Esophagus (tissue), 2 donors: ENCODE results near the gene OCA2. TPM values are rescaled to one million over a fixed set of nuclear protein-coding genes. Genes with fewer than 3 reads are reported as not detected.
"Not testable (repeated sequence)": the region's sequence is repeated elsewhere in the genome, so short reads cannot be mapped to it uniquely, and the experiment has no call there.

ENCODE experiments used
- H3K27ac ChIP-seq, 2 donors: one replicate each; pipeline ENCODE4 v1.5.1; 2013; ENCODE audit warnings: low read depth in 2 of 2, mild to moderate bottlenecking in 2 of 2, inconsistent platforms in 1 of 2, low read length in 1 of 2, moderate library complexity in 1 of 2
- H3K27me3 ChIP-seq, 2 donors: one replicate each; pipeline ENCODE4 v1.6.1; 2013; ENCODE audit warnings: low read length in 2 of 2, control low read depth in 1 of 2, mild to moderate bottlenecking in 1 of 2; ENCODE audit not compliant: insufficient read depth in 2 of 2, control insufficient read depth in 1 of 2
- H3K36me3 ChIP-seq, 2 donors: one replicate each; pipeline ENCODE4 v1.6.1; 2013; ENCODE audit warnings: low read length in 1 of 2; ENCODE audit not compliant: control insufficient read depth in 2 of 2, insufficient read depth in 2 of 2
- H3K4me1 ChIP-seq, 2 donors: one replicate each; pipeline ENCODE4 v1.6.1; 2013; ENCODE audit warnings: low read length in 1 of 2; ENCODE audit not compliant: control insufficient read depth in 2 of 2, insufficient read depth in 2 of 2
- H3K4me3 ChIP-seq, 2 donors: one replicate each; pipeline ENCODE4 v1.5.1; 2013; ENCODE audit warnings: low read length in 2 of 2, mild to moderate bottlenecking in 2 of 2, low read depth in 1 of 2, moderate library complexity in 1 of 2
- H3K9me3 ChIP-seq, 2 donors: one replicate each; pipeline ENCODE4 v1.6.1; 2013; ENCODE audit warnings: mild to moderate bottlenecking in 2 of 2, low read depth in 1 of 2, low read length in 1 of 2, moderate library complexity in 1 of 2; ENCODE audit not compliant: control insufficient read depth in 2 of 2, insufficient read depth in 1 of 2
- WGBS, 2 donors: extraction: QIAGEN DNeasy Blood & Tissue Kit; methylation state at CpG; one replicate each; pipeline ENCODE4 v1.1.7; 2013; 5-methylcytosine and 5-hydroxymethylcytosine counted together
- polyA plus RNA-seq, 2 donors: library from polyadenylated mRNA; stranded (reverse); fragments of 200-250 nt; gene quantifications; one replicate each; pipeline ENCODE4 v1.2.3, GENCODE V29; 2013
- donor health status: healthy with polysubstance abuse.
- donor health status: Bipolar disorder and iron deficiency.

Gene OCA2
- 1 to 10 TPM; 1.1 to 1.2 TPM for polyA plus RNA-seq

- H3K27ac ChIP-seq, result no peak within 1 kb of the TSS
- peaks cover 11 to 21% of the 10 kb centered on the region in 2 donors for H3K4me1 ChIP-seq
- WGBS, 2 donors, result 6 to 10% methylated on average over 48 to 52 of the region's 52 CpGs
- peaks cover 0 to 3% of the 10 kb centered on the region in 2 donors for H3K9me3 ChIP-seq
- no peaks in the 10 kb centered on the region for H3K36me3 ChIP-seq
- H3K4me3 ChIP-seq, result peak within 1 kb of the TSS in 1 of 2 donors; percentile 27
- H3K27me3 ChIP-seq, result no peaks in the 10 kb centered on the region
These were observed at the start of gene OCA2 for GRCh38 chr15:28098766-28099554. Gene OCA2 (minus strand): TSS chr15:28099315. CDS start chr15:28081874, 17,441 bp downstream.

GRCh38 chr15:28147801-28148200 is 48.7 kb upstream of the OCA2 start:
- Histone ChIP-seq H3K36me3 (peaks cover 5 to 19% of the 10 kb centered on the region in 2 donors), H3K27ac (no peak overlapping the region), H3K4me1 (peaks cover 0 to 2% of the 10 kb centered on the region in 2 donors), H3K27me3 (no peaks in the 10 kb centered on the region), H3K9me3 (no peaks in the 10 kb centered on the region), H3K4me3 (no peak overlapping the region)
- WGBS, 2 donors, result 90 to 94% methylated on average over 3 of the region's 3 CpGs

GRCh38 chr15:28145419-28145818 is 46.3 kb upstream of the OCA2 start:
- H3K4me3 ChIP-seq, H3K27ac ChIP-seq, H3K4me1 ChIP-seq, H3K27me3 ChIP-seq, H3K9me3 ChIP-seq: not testable (repeated sequence)
- WGBS, 2 donors, result 81 to 82% methylated on average over 4 of the region's 4 CpGs
- H3K36me3 ChIP-seq, result peaks cover 8 to 25% of the 10 kb centered on the region in 2 donors

GRCh38 chr15:28140062-28140461 is 40.9 kb upstream of the OCA2 start:
- Histone ChIP-seq H3K27me3 (no peaks in the 10 kb centered on the region), H3K4me3 (no peak overlapping the region), H3K27ac (no peak overlapping the region), H3K4me1 (peaks cover 0 to 2% of the 10 kb centered on the region in 2 donors), H3K9me3 (no peaks in the 10 kb centered on the region), H3K36me3 (peaks cover 7 to 19% of the 10 kb centered on the region in 2 donors)
- WGBS, 2 donors, result 86 to 97% methylated on average over 6 of the region's 6 CpGs

- peaks cover 6 to 11% of the 10 kb centered on the region in 2 donors for H3K36me3 ChIP-seq
- H3K27ac ChIP-seq, H3K4me1 ChIP-seq, H3K27me3 ChIP-seq, H3K4me3 ChIP-seq, H3K9me3 ChIP-seq: not testable (repeated sequence)
- WGBS, 2 donors, result 80 to 81% methylated on average over 9 of the region's 9 CpGs
These were observed 38.4 kb upstream of the OCA2 start for GRCh38 chr15:28137408-28138039.

GRCh38 chr15:28136236-28136904 is 37.3 kb upstream of the OCA2 start:
- peaks cover 12 to 13% of the 10 kb centered on the region in 2 donors for H3K36me3 ChIP-seq
- H3K27ac ChIP-seq, H3K9me3 ChIP-seq, H3K4me3 ChIP-seq, H3K4me1 ChIP-seq, H3K27me3 ChIP-seq: not testable (repeated sequence)
- 63 to 68% methylated on average over 6 of the region's 6 CpGs for WGBS, 2 donors

DNA sequence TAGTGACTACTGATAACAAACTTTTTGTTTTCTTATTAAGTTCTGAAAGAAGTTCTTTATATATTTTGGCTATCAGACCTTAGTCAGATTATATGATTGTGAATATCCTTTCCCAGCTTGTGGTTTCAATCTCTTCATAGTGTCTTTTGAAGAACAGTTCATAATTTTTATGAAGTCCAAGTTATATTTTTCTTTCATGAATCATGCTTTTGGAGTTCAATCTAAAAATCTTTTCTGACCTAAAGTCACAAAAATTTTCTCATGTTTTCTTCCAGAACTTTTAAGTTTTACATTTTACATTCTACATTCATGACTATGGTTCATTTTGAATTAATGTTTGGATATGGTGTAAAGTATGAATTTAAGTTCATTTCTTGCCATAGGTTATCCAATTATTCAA is 34.2 kb upstream of the OCA2 start:
- Histone ChIP-seq H3K27me3 (no peaks in the 10 kb centered on the region), H3K4me3 (no peak overlapping the region), H3K36me3 (peaks cover 17 to 29% of the 10 kb centered on the region in 2 donors), H3K4me1 (no peaks in the 10 kb centered on the region), H3K27ac (no peak overlapping the region), H3K9me3 (no peaks in the 10 kb centered on the region)

DNA sequence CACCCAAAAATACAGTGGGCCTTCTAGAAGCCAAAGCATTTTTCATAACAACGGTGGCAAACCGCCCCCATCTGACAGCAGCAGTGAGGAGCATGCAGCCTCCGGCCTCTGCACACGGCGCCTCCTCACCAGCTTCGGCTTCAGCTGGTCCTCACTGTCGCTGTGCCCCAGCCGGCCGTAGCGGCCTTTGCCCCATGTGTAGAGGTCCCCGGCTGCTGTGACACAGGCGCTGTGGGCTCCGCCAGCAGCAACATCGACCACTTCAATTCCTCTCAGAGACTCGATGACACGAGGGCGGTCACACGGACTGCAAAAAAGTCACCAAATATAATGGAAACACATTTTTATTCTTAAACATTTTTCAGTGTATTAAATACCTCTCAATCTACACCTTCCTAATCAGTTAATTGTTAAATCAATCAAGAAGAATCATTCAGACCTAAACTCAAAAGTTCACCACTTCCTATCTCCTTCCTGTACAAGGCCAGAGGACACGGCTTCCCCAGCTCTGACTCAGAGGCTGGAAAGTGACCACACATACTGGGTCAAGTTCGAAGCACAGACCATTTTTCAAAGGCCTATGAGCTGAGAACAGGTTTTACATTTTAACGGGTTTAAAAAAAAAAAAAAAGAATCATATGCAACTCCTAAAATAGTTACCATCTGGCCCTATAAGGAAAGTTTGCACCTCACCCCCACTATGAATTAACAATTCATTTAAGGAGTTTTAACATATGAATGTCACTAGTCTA is 33.6 kb upstream of the OCA2 start:
- Histone ChIP-seq H3K27ac (no peak overlapping the region), H3K4me3 (no peak overlapping the region), H3K27me3 (no peaks in the 10 kb centered on the region), H3K9me3 (no peaks in the 10 kb centered on the region), H3K4me1 (no peaks in the 10 kb centered on the region), H3K36me3 (peaks cover 17 to 31% of the 10 kb centered on the region in 2 donors)
- 84 to 89% methylated on average over 21 of the region's 21 CpGs for WGBS, 2 donors

GRCh38 chr15:28131946-28132345 is 32.8 kb upstream of the OCA2 start:
- Histone ChIP-seq H3K36me3 (peaks cover 20 to 35% of the 10 kb centered on the region in 2 donors), H3K4me3 (no peak overlapping the region), H3K9me3 (no peaks in the 10 kb centered on the region), H3K27ac (no peak overlapping the region), H3K27me3 (no peaks in the 10 kb centered on the region), H3K4me1 (no peaks in the 10 kb centered on the region)
- 87 to 89% methylated on average over 13 of the region's 13 CpGs for WGBS, 2 donors
